ENCODE results near the gene ZNF362.

- TF ChIP-seq EGR1 (IDR thresholded peaks at IDR 0.05) (no peak), RAD21 (IDR thresholded peaks at IDR 0.05; ENCODE audit: low read depth) (no peak), TAF1 (IDR thresholded peaks at IDR 0.05; ENCODE audit: low read depth) (no peak), REST (IDR thresholded peaks at IDR 0.05; ENCODE audit: low read depth) (no peak), TEAD4 (IDR thresholded peaks at IDR 0.05) (no peak), MAX (IDR thresholded peaks at IDR 0.05) (no peak), EP300 (IDR thresholded peaks at IDR 0.05; ENCODE audit: borderline replicate concordance) (no peak), YY1 (IDR thresholded peaks at IDR 0.05; ENCODE audit: low read depth) (no peak), CREB1 (IDR thresholded peaks at IDR 0.05; ENCODE audit: low read depth) (no peak), CEBPB (IDR thresholded peaks at IDR 0.05) (no peak), NFIC (IDR thresholded peaks at IDR 0.05) (no peak), ZBTB7A (IDR thresholded peaks at IDR 0.05; ENCODE audit: low read depth) (no peak)
- TF ChIP-seq, protein P1, sequence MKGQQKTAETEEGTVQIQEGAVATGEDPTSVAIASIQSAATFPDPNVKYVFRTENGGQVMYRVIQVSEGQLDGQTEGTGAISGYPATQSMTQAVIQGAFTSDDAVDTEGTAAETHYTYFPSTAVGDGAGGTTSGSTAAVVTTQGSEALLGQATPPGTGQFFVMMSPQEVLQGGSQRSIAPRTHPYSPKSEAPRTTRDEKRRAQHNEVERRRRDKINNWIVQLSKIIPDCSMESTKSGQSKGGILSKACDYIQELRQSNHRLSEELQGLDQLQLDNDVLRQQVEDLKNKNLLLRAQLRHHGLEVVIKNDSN (IDR thresholded peaks at IDR 0.05), result no peak
Observed at GRCh38 chr1:33330906-33331305, 74.6 kb downstream of the ZNF362 start.

Data from Ishikawa (cell line).